Fibroblast of lung (primary cell): ENCODE results near the gene TFCP2.

Experiments
- CTCF ChIP-seq, 2 donors: IDR thresholded peaks in 1 of 2; conservative IDR thresholded peaks in 1 of 2; 1 replicate in 1 of 2; 2 replicates in 1 of 2; pipeline ENCODE4 v1.5.1; 2011 to 2012; ENCODE audit warnings: low read length in 2 of 2, control low read depth in 1 of 2, inconsistent platforms in 1 of 2, low read depth in 1 of 2, mild to moderate bottlenecking in 1 of 2
- EZH2 ChIP-seq: IDR thresholded peaks from 2 replicates; pipeline ENCODE4 v1.5.1; 2012; ENCODE audit warnings: low read length, control low read depth, mild to moderate bottlenecking; ENCODE audit errors: missing control alignments

- no peak for TF ChIP-seq CTCF (conservative IDR thresholded peaks at IDR 0.05 in 1 of 2, IDR thresholded peaks at IDR 0.05 in 1 of 2; ENCODE audit: low read depth in 1 of 2, low read length in 2 of 2)
- no peak for TF ChIP-seq EZH2
Measured at GRCh38 chr12:51186465-51187085, 13.6 kb upstream of the TFCP2 start.
